ENCODE data around the gene HSPB7. TPM values are rescaled to one million over a fixed set of nuclear protein-coding genes. Genes with fewer than 3 reads are reported as not detected.

Gene HSPB7
- total RNA-seq, 1 experiment from 2014 or later: not detected

GRCh38 chr1:16017076-16017460 lies 775 bp downstream of the HSPB7 start:
- Histone ChIP-seq H3K79me1 (ENCODE audit: insufficient read depth, low read depth, low read length, poor library complexity, severe bottlenecking) (no peaks in the 10 kb centered on the region), H2BK5ac (ENCODE audit: insufficient read length, low read length) (no peak overlapping the region), H4K8ac (replicated peaks; ENCODE audit: insufficient read length, low read depth, low read length) (no peak overlapping the region), H3K23ac (ENCODE audit: insufficient read length, low read depth, low read length) (no peak overlapping the region), H3K9ac (ENCODE audit: extremely low read depth, insufficient read length, low read length) (no peak overlapping the region), H2BK15ac (ENCODE audit: low read depth, low read length) (no peak overlapping the region), H3K18ac (ENCODE audit: insufficient read length, low read depth, low read length) (no peak overlapping the region), H3K23me2 (ENCODE audit: insufficient read length, low read depth, low read length, poor library complexity, severe bottlenecking) (no peaks in the 10 kb centered on the region), H3K4me2 (ENCODE audit: insufficient read depth, insufficient read length, low read length) (no peak overlapping the region), H4K91ac (ENCODE audit: insufficient read length, low read depth, low read length) (no peak overlapping the region), H2AFZ (ENCODE audit: low read length) (no peak overlapping the region), H4K5ac (ENCODE audit: insufficient read length, low read depth, low read length) (no peak overlapping the region), H2BK120ac (ENCODE audit: low read depth, low read length, poor library complexity, severe bottlenecking) (no peak overlapping the region), H3K56ac (ENCODE audit: insufficient read length, low read depth, low read length) (no peak overlapping the region), H3K9me3 (ENCODE audit: control insufficient read depth, low read depth, low read length) (no peaks in the 10 kb centered on the region), H2BK12ac (ENCODE audit: insufficient read length, low read depth, low read length) (no peak overlapping the region), H3K4me1 (ENCODE audit: insufficient read depth, low read length) (peaks cover 8% of the 10 kb centered on the region; the same call in 1 of the 2 replicates), H3K79me2 (ENCODE audit: insufficient read depth, low read length) (no peaks in the 10 kb centered on the region), H3T11ph (ENCODE audit: low read length) (no peak overlapping the region), H3K27me3 (ENCODE audit: insufficient read depth, low read length) (no peaks in the 10 kb centered on the region), H2AK5ac (ENCODE audit: insufficient read length, low read length) (no peak overlapping the region), H3K27ac (ENCODE audit: insufficient read length, low read depth, low read length) (no peak overlapping the region), H3K14ac (ENCODE audit: insufficient read depth, low read length) (no peak overlapping the region), H3K4ac (ENCODE audit: low read depth, low read length) (no peak overlapping the region), H4K20me1 (ENCODE audit: control insufficient read depth, insufficient read depth, insufficient read length) (no peaks in the 10 kb centered on the region), H2BK20ac (ENCODE audit: low read depth, low read length, poor library complexity, severe bottlenecking) (no peak overlapping the region)
- Mint-ChIP-seq H3K4me1 (peaks cover 29 to 58% of the 10 kb centered on the region in 2 experiments), H3K9me3 (no peaks in the 10 kb centered on the region), H3K27ac (no peak overlapping the region), H3K27me3 (ENCODE audit: low read depth) (peaks cover 27% of the 10 kb centered on the region), H3K4me3 (no peak overlapping the region), H3K36me3 (ENCODE audit: insufficient read depth in 1 of 3, low read depth in 3 of 3) (no peaks in the 10 kb centered on the region)
- TF ChIP-seq CTCF (conservative IDR thresholded peaks at IDR 0.05): no peak
- no CpG with 5 or more reads among the region's 10 CpGs for WGBS (ENCODE audit: extremely low coverage, insufficient read length, low lambda C conversion rate)
- DNase-seq: no peak
